DOHH2 (cell line): Measurements from ENCODE around the gene UBE2D4.
A peak's percentile ranks its signal among the peaks of the same experiment; 100 is the strongest.

Experiments used
- H3F3A ChIP-seq: fragments of 200-600 bp; sonication (generic), shearing (Covaris generic); 2 replicates; pipeline ENCODE4 v1.6.0; 2016; ENCODE audit warnings: antibody characterized with exemption, mild to moderate bottlenecking; ENCODE audit not compliant: control insufficient read depth, insufficient read depth
- H3K27ac ChIP-seq: fragments of 200-600 bp; sonication (generic); 2 replicates; pipeline ENCODE4 v1.5.1; 2014; ENCODE audit warnings: low read depth, mild to moderate bottlenecking, low read length, moderate library complexity
- H3K27me3 ChIP-seq: fragments of 200-600 bp; sonication (generic); 2 replicates; pipeline ENCODE4 v1.6.1; 2014; ENCODE audit warnings: mild to moderate bottlenecking, low read length, mixed read lengths; ENCODE audit not compliant: control insufficient read depth
- H3K36me3 ChIP-seq: fragments of 200-600 bp; sonication (generic); 2 replicates; pipeline ENCODE4 v1.6.1; 2014; ENCODE audit warnings: mild to moderate bottlenecking, low read length, moderate library complexity, mixed read lengths; ENCODE audit not compliant: control insufficient read depth
- H3K4me1 ChIP-seq: fragments of 200-600 bp; sonication (generic); 2 replicates; pipeline ENCODE4 v1.6.1; 2014; ENCODE audit warnings: mild to moderate bottlenecking, low read length, mixed read lengths; ENCODE audit not compliant: control insufficient read depth
- H3K4me2 ChIP-seq: fragments of 200-600 bp; sonication (generic); 2 replicates; pipeline ENCODE4 v1.6.0; 2014; ENCODE audit warnings: mild to moderate bottlenecking, low read length, moderate library complexity
- H3K4me3 ChIP-seq: fragments of 200-600 bp; sonication (generic); 2 replicates; pipeline ENCODE4 v1.5.1; 2014; ENCODE audit warnings: mild to moderate bottlenecking, low read length, mixed read lengths
- H3K79me2 ChIP-seq: fragments of 200-600 bp; sonication (generic); 2 replicates; pipeline ENCODE4 v1.6.1; 2014; ENCODE audit warnings: mild to moderate bottlenecking, low read length, mixed read lengths; ENCODE audit not compliant: control insufficient read depth
- H3K9me2 ChIP-seq: fragments of 200-600 bp; sonication (generic); replicated peaks from 2 replicates; pipeline ENCODE4 v1.6.1; 2014; ENCODE audit warnings: mild to moderate bottlenecking, low read length, mixed read lengths; ENCODE audit not compliant: control insufficient read depth
- H3K9me3 ChIP-seq: fragments of 200-600 bp; sonication (generic); 2 replicates; pipeline ENCODE4 v1.6.1; 2014; ENCODE audit warnings: antibody characterized with exemption, low read length, mixed read lengths; ENCODE audit not compliant: control insufficient read depth, insufficient read depth
- H4K20me1 ChIP-seq: fragments of 200-600 bp; sonication (generic); 2 replicates; pipeline ENCODE4 v1.6.0; 2014; ENCODE audit warnings: low read depth, mild to moderate bottlenecking, antibody characterized with exemption, low read length, moderate library complexity; ENCODE audit not compliant: control insufficient read depth, insufficient read depth
- EZH2phosphoT487 ChIP-seq: fragments of 200-600 bp; sonication (generic); IDR thresholded peaks from 2 replicates; pipeline ENCODE4 v1.6.1; 2017; ENCODE audit warnings: borderline replicate concordance, mild to moderate bottlenecking, antibody characterized with exemption, low read length, moderate library complexity, mixed read lengths
- TF ChIP-seq, protein P1 (sequence below): fragments of 200-600 bp; sonication (generic); IDR thresholded peaks from one replicate; pipeline ENCODE4 v1.5.1; 2014; ENCODE audit warnings: antibody characterized with exemption, mild to moderate bottlenecking, low read depth, low read length; ENCODE audit not compliant: poor library complexity, severe bottlenecking

The UBE2D4 gene

DNA sequence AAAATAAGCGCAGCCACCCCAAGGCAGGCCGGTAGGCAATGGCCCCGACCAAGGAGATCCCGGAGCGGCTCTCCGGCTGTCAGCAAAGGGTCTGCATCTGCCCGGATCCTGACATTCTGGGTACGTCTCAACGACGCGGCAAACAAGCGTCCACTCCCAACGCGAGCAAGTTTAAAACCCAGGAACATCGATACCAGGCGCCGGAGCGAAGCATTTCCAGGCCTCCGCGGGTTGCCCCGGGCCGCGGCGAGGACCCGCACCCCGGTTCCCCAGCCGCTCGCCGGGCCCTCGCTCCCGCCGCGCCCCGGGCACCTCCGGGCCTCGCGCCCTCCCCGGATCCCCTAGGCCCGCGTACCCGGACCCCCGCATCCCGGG lies 20.3 kb upstream of the UBE2D4 start:
- peaks cover 54% of the 10 kb centered on the region for H3K79me2 ChIP-seq
- TF ChIP-seq, protein P1, sequence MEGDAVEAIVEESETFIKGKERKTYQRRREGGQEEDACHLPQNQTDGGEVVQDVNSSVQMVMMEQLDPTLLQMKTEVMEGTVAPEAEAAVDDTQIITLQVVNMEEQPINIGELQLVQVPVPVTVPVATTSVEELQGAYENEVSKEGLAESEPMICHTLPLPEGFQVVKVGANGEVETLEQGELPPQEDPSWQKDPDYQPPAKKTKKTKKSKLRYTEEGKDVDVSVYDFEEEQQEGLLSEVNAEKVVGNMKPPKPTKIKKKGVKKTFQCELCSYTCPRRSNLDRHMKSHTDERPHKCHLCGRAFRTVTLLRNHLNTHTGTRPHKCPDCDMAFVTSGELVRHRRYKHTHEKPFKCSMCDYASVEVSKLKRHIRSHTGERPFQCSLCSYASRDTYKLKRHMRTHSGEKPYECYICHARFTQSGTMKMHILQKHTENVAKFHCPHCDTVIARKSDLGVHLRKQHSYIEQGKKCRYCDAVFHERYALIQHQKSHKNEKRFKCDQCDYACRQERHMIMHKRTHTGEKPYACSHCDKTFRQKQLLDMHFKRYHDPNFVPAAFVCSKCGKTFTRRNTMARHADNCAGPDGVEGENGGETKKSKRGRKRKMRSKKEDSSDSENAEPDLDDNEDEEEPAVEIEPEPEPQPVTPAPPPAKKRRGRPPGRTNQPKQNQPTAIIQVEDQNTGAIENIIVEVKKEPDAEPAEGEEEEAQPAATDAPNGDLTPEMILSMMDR, result no peak
- no peak for TF ChIP-seq EZH2phosphoT487
- H3K9me3 ChIP-seq, result no peaks in the 10 kb centered on the region
- H3K27ac ChIP-seq, result no peak overlapping the region
- H3K9me2 ChIP-seq, result no peaks in the 10 kb centered on the region
- H3K36me3 ChIP-seq, result no peaks in the 10 kb centered on the region
- H3K4me2 ChIP-seq, result peak overlapping the region; percentile 66
- H3K4me3 ChIP-seq, result peak overlapping the region; percentile 76
- peaks cover 20% of the 10 kb centered on the region for H3K4me1 ChIP-seq
- 0 out of 2 replicates have a peak, but pooled peaks cover 3% of the 10 kb centered on the region for H4K20me1 ChIP-seq
- no peaks in the 10 kb centered on the region for H3K27me3 ChIP-seq
- peaks cover 14% of the 10 kb centered on the region for H3F3A ChIP-seq

DNA sequence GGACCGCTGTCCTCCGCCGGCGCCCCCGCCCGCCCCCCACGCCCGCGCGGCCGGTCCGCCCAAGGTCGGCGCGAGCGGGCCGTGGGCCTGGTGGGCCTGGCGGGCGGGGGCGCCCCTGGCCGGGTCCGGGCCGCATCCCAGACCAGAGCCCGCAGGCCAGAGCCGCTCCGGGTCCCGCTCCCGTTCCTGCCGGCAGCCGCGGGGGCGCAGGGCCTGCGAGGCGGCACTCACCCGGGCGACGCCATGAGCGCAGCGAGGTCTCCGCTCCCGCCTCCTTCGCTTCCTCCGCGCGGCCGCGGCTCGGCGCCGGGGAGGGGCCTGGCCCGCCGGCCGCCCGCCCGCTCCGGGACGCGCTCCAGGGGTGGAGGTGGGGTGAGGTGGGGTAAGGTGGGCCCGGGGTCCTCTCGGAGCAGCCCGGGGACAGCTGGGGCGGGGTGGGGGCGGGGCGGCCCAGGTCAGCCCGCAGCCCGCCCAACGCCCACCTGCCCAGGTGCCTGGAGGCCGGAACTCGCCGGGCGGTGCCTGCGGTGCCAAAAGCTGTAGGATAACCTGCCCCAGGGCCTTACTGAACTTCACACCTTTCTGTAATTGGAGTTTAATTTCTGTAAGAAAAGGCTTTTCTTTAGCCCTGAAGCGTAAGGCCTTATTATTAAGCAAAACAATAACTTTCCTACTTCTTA lies 19.8 kb upstream of the UBE2D4 start, which contains the start of gene URGCP:
URGCP (minus strand) TSS at position 266 of the 680 bp plus-strand sequence; CDS start at position 245, 21 bp downstream.
- H4K20me1 ChIP-seq, result 0 out of 2 replicates have a peak, but pooled peaks cover 3% of the 10 kb centered on the region
- H3K79me2 ChIP-seq, result peaks cover 49% of the 10 kb centered on the region
- H3K9me3 ChIP-seq, result no peaks in the 10 kb centered on the region
- peak within 1 kb of the TSS; percentile 76 for H3K4me3 ChIP-seq
- H3K4me2 ChIP-seq, result peak within 1 kb of the TSS; percentile 66
- H3K36me3 ChIP-seq, result no peaks in the 10 kb centered on the region
- no peak within 1 kb of the TSS for H3K27ac ChIP-seq
- H3K27me3 ChIP-seq, result no peaks in the 10 kb centered on the region
- TF ChIP-seq, protein P1, result no peak
- TF ChIP-seq EZH2phosphoT487, result no peak
- H3F3A ChIP-seq, result peaks cover 14% of the 10 kb centered on the region
- no peaks in the 10 kb centered on the region for H3K9me2 ChIP-seq
- H3K4me1 ChIP-seq, result peaks cover 20% of the 10 kb centered on the region

DNA sequence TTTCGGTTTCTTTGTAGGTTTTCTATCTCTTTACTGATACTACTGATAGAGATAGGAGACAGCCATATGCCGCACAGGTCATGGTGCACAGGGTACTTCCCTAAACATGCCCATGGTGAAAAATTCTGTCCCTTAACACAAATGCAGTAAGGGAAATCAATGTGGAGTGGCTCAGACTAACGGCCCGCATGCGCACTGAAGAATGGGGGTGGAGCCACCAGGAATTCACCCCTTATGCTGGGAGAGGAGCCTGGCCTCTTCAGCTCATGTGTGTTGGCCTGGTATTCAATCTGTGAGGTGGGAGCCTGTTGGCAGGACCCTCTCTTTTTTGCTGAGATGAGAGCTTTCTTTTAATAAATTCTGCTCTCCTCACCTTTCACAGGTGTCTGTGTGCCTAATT lies 11.4 kb upstream of the UBE2D4 start:
- no peaks in the 10 kb centered on the region for H3K9me2 ChIP-seq
- H3K4me1 ChIP-seq, result no peaks in the 10 kb centered on the region
- no peak for TF ChIP-seq EZH2phosphoT487
- TF ChIP-seq, protein P1, result no peak
- peaks cover 4% of the 10 kb centered on the region for H3F3A ChIP-seq
- no peaks in the 10 kb centered on the region; the same call in 1 of the 2 replicates for H4K20me1 ChIP-seq
- H3K27ac ChIP-seq, result no peak overlapping the region
- no peaks in the 10 kb centered on the region for H3K27me3 ChIP-seq
- peaks cover 12% of the 10 kb centered on the region for H3K79me2 ChIP-seq
- peaks cover 16% of the 10 kb centered on the region for H3K36me3 ChIP-seq
- no peak overlapping the region for H3K4me3 ChIP-seq
- no peak overlapping the region for H3K4me2 ChIP-seq
- no peaks in the 10 kb centered on the region for H3K9me3 ChIP-seq
